Measurements from ENCODE around the gene TLE1.

GRCh38 chr9:81563739-81564138 is 125.6 kb downstream of the TLE1 start:
- TF ChIP-seq GATA2 (IDR thresholded peaks at IDR 0.05; ENCODE audit: low read depth, low read length) (no peak), GATA3 (IDR thresholded peaks at IDR 0.05; ENCODE audit: low read depth, low read length) (no peak)

All from SH-SY5Y (cell line).